Neural progenitor cell (in vitro differentiated cells): ENCODE results near the gene SLC38A9. TPM values are rescaled to one million over a fixed set of nuclear protein-coding genes. Genes with fewer than 3 reads are reported as not detected.

Experiments
- DNase-seq: peaks from one replicate; pipeline ENCODE4 v3.0.0-alpha.2; 2016; ENCODE audit warnings: low spot score
- H2AFZ ChIP-seq: fragments of 200-600 bp; sonication (generic); replicated peaks from 2 replicates; pipeline ENCODE4 v1.6.1; 2016; ENCODE audit warnings: antibody characterized with exemption
- H3F3A ChIP-seq: fragments of 200-600 bp; sonication (generic); 2 replicates; pipeline ENCODE4 v1.6.1; 2016; ENCODE audit warnings: antibody characterized with exemption, low read depth
- H3K27ac ChIP-seq: fragments of 200-600 bp; sonication (generic); 2 replicates; pipeline ENCODE4 v1.5.1; 2016; ENCODE audit warnings: mild to moderate bottlenecking
- H3K27me3 ChIP-seq: fragments of 200-600 bp; sonication (generic); 2 replicates; pipeline ENCODE4 v1.6.1; 2016; ENCODE audit warnings: mild to moderate bottlenecking, moderate library complexity
- H3K36me3 ChIP-seq: fragments of 200-600 bp; sonication (generic); 2 replicates; pipeline ENCODE4 v1.5.1; 2016
- H3K4me1 ChIP-seq: fragments of 200-600 bp; sonication (generic); 2 replicates; pipeline ENCODE4 v1.6.1; 2016; ENCODE audit warnings: mixed run types
- H3K4me2 ChIP-seq: fragments of 200-600 bp; sonication (generic); 2 replicates; pipeline ENCODE4 v1.6.1; 2016
- H3K4me3 ChIP-seq: fragments of 200-600 bp; sonication (generic); 2 replicates; pipeline ENCODE4 v1.5.1; 2016
- H3K79me2 ChIP-seq: fragments of 200-600 bp; sonication (generic); 2 replicates; pipeline ENCODE4 v1.6.1; 2016; ENCODE audit warnings: low read depth
- H3K9ac ChIP-seq: fragments of 200-600 bp; sonication (generic); 2 replicates; pipeline ENCODE4 v1.6.1; 2016
- H3K9me3 ChIP-seq: fragments of 200-600 bp; sonication (generic); 2 replicates; pipeline ENCODE4 v1.5.1; 2016; ENCODE audit warnings: low read depth
- H4K20me1 ChIP-seq: fragments of 200-600 bp; sonication (generic); 2 replicates; pipeline ENCODE4 v1.6.1; 2016; ENCODE audit warnings: low read depth
- H3K27ac Mint-ChIP-seq: 3 replicates; pipeline ENCODE4 v1.8.0; 2021; ENCODE audit warnings: mixed read lengths
- H3K27me3 Mint-ChIP-seq: 2 replicates; pipeline ENCODE4 v1.8.0; 2022; ENCODE audit warnings: low read depth, mild to moderate bottlenecking, inconsistent platforms, moderate library complexity, mixed read lengths; ENCODE audit not compliant: insufficient read depth
- H3K36me3 Mint-ChIP-seq: 3 replicates; pipeline ENCODE4 v1.8.0; 2021; ENCODE audit warnings: mixed read lengths
- H3K4me1 Mint-ChIP-seq: 3 replicates; pipeline ENCODE4 v1.8.0; 2021; ENCODE audit warnings: mixed read lengths
- H3K4me3 Mint-ChIP-seq: 3 replicates; pipeline ENCODE4 v1.8.0; 2021; ENCODE audit warnings: mild to moderate bottlenecking, moderate library complexity, mixed read lengths
- H3K9me3 Mint-ChIP-seq: 3 replicates; pipeline ENCODE4 v1.8.0; 2020; ENCODE audit warnings: mixed read lengths
- EZH2 ChIP-seq: fragments of 200-600 bp; sonication (generic); IDR thresholded peaks from 2 replicates; pipeline ENCODE4 v1.6.1; 2017; ENCODE audit warnings: antibody characterized with exemption, mild to moderate bottlenecking, moderate library complexity
- EZH2phosphoT487 ChIP-seq: fragments of 200-600 bp; sonication (generic); IDR thresholded peaks from 2 replicates; pipeline ENCODE4 v1.6.1; 2017; ENCODE audit warnings: antibody characterized with exemption
- total RNA-seq: library from RNA; depleted of rRNA; stranded (reverse); fragments of >200 nt; gene quantifications from 2 replicates; pipeline ENCODE4 v1.2.3, GENCODE V29; 2015; ENCODE audit warnings: low replicate concordance
- TF ChIP-seq, protein P1 (sequence below): fragments of 200-600 bp; sonication (generic); IDR thresholded peaks from 2 replicates; pipeline ENCODE4 v1.5.1; 2017; ENCODE audit warnings: antibody characterized with exemption, mild to moderate bottlenecking

The SLC38A9 gene
- total RNA-seq, 1 donor from 2014 or later: 57.7 TPM

GRCh38 chr5:55601204-55601618, 110.9 kb downstream of the SLC38A9 start:
- Mint-ChIP-seq H3K9me3 (no peaks in the 10 kb centered on the region), H3K27ac (peak overlapping the region; percentile 46), H3K4me3 (peak overlapping the region; percentile 24), H3K27me3 (peaks cover 6% of the 10 kb centered on the region), H3K4me1 (peaks cover 60% of the 10 kb centered on the region), H3K36me3 (no peaks in the 10 kb centered on the region)
- Histone ChIP-seq H3K4me1 (peaks cover 30% of the 10 kb centered on the region), H3F3A (peaks cover 10% of the 10 kb centered on the region), H3K9ac (no peak overlapping the region), H3K4me3 (no peak overlapping the region), H2AFZ (peak overlapping the region; percentile 38), H3K9me3 (no peaks in the 10 kb centered on the region), H4K20me1 (no peaks in the 10 kb centered on the region), H3K27me3 (no peaks in the 10 kb centered on the region), H3K79me2 (no peaks in the 10 kb centered on the region), H3K4me2 (peak overlapping the region; percentile 23), H3K36me3 (no peaks in the 10 kb centered on the region), H3K27ac (no peak overlapping the region)
- peak; percentile 57 for DNase-seq
- no peak for TF ChIP-seq EZH2
- TF ChIP-seq, protein P1, sequence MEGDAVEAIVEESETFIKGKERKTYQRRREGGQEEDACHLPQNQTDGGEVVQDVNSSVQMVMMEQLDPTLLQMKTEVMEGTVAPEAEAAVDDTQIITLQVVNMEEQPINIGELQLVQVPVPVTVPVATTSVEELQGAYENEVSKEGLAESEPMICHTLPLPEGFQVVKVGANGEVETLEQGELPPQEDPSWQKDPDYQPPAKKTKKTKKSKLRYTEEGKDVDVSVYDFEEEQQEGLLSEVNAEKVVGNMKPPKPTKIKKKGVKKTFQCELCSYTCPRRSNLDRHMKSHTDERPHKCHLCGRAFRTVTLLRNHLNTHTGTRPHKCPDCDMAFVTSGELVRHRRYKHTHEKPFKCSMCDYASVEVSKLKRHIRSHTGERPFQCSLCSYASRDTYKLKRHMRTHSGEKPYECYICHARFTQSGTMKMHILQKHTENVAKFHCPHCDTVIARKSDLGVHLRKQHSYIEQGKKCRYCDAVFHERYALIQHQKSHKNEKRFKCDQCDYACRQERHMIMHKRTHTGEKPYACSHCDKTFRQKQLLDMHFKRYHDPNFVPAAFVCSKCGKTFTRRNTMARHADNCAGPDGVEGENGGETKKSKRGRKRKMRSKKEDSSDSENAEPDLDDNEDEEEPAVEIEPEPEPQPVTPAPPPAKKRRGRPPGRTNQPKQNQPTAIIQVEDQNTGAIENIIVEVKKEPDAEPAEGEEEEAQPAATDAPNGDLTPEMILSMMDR: no peak
- TF ChIP-seq EZH2phosphoT487: no peak

GRCh38 chr5:55600497-55601203, 111.5 kb downstream of the SLC38A9 start:
- H3K9ac ChIP-seq: no peak overlapping the region
- Mint-ChIP-seq H3K27ac (peak overlapping the region; percentile 10), H3K4me1 (peaks cover 60% of the 10 kb centered on the region), H3K36me3 (no peaks in the 10 kb centered on the region), H3K27me3 (peaks cover 6% of the 10 kb centered on the region), H3K9me3 (no peaks in the 10 kb centered on the region), H3K4me3 (peak overlapping the region; percentile 24)
- peak overlapping the region; percentile 38 for H2AFZ ChIP-seq
- no peak for DNase-seq
- no peak overlapping the region for H3K4me3 ChIP-seq
- H3K9me3 ChIP-seq: no peaks in the 10 kb centered on the region
- H3K79me2 ChIP-seq: no peaks in the 10 kb centered on the region
- H3F3A ChIP-seq: peaks cover 10% of the 10 kb centered on the region
- H3K27me3 ChIP-seq: no peaks in the 10 kb centered on the region
- peaks cover 30% of the 10 kb centered on the region for H3K4me1 ChIP-seq
- H3K36me3 ChIP-seq: no peaks in the 10 kb centered on the region
- peak overlapping the region; percentile 23 for H3K4me2 ChIP-seq
- no peak overlapping the region for H3K27ac ChIP-seq
- TF ChIP-seq, protein P1: no peak
- no peak for TF ChIP-seq EZH2phosphoT487
- no peak for TF ChIP-seq EZH2
- H4K20me1 ChIP-seq: no peaks in the 10 kb centered on the region

DNA sequence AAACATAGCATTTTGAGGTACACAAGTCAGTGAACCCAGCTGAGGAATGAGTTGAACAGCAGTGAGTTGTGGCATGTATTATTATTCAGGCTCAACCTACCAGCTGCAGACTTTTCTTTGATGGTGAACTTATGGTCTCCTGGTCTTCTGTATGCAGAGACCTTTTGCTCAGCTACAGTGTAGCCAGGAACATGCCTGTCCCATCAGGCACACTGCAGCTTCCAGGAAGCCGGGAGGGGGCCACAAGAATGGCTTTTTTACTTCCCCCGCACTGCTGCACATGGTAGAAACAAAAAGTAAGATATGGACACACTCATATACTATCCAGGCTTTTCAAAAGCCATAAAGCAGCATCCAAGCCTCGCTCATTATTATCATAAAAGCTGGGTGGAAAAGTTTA, 112.0 kb downstream of the SLC38A9 start:
- H3K4me2 ChIP-seq: no peak overlapping the region
- no peaks in the 10 kb centered on the region for H4K20me1 ChIP-seq
- H3K9me3 ChIP-seq: no peaks in the 10 kb centered on the region
- TF ChIP-seq, protein P1: no peak
- TF ChIP-seq EZH2phosphoT487: no peak
- TF ChIP-seq EZH2: no peak
- H3K4me1 Mint-ChIP-seq: peaks cover 60% of the 10 kb centered on the region
- H3K27me3 ChIP-seq: no peaks in the 10 kb centered on the region
- H3K4me3 Mint-ChIP-seq: no peak overlapping the region
- peaks cover 6% of the 10 kb centered on the region for H3K27me3 Mint-ChIP-seq
- no peak for DNase-seq
- no peaks in the 10 kb centered on the region for H3K36me3 Mint-ChIP-seq
- no peak overlapping the region for H3K9ac ChIP-seq
- peak overlapping the region; percentile 6 for H2AFZ ChIP-seq
- peaks cover 30% of the 10 kb centered on the region for H3K4me1 ChIP-seq
- peak overlapping the region; percentile 10 for H3K27ac Mint-ChIP-seq
- H3K79me2 ChIP-seq: no peaks in the 10 kb centered on the region
- no peaks in the 10 kb centered on the region for H3K9me3 Mint-ChIP-seq
- no peak overlapping the region for H3K27ac ChIP-seq
- peaks cover 10% of the 10 kb centered on the region for H3F3A ChIP-seq
- H3K4me3 ChIP-seq: no peak overlapping the region
- no peaks in the 10 kb centered on the region for H3K36me3 ChIP-seq
